ENCODE measurements around the gene FFAR3. TPM values are rescaled to one million over a fixed set of nuclear protein-coding genes. Genes with fewer than 3 reads are reported as not detected.

FFAR3 gene
- total and polyA plus RNA-seq, 2 of the 13 experiments (the other 11 are each of a cell fraction or from before 2014, with no cell fraction given), result not detected

DNA sequence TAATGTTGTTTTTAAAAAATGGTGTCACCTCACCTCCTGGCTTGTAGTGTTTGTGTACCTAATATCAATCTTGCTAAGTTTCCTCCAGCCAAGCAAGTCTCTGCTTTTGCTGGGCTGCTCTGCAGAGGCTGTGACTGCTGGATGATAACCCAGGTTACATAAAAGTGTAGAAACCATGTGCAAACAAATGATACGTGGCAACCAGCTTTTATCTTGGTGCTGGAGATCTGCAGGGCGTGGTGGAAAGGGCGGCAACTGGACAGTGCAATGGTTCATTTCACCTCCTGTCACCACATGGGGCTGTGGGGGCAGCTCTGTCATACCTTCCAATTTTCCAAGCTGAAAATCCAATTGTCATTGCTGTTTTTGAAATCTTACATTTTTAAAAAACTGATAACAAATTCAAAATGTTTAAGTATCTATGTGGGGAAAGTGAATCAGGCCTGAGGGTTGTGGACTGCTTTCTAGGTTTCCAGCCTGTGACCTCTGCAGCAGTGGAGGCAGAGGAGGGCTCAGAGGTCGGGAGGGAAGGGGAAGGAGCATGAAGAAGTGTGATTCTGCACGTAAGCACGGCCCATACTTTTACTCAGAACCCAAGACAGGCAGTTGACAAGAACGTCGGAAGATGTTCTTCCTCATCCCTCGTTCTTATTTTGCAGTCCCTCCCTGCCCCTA lies 22.3 kb downstream of the FFAR3 start (continued):
- TF ChIP-seq, protein P1, sequence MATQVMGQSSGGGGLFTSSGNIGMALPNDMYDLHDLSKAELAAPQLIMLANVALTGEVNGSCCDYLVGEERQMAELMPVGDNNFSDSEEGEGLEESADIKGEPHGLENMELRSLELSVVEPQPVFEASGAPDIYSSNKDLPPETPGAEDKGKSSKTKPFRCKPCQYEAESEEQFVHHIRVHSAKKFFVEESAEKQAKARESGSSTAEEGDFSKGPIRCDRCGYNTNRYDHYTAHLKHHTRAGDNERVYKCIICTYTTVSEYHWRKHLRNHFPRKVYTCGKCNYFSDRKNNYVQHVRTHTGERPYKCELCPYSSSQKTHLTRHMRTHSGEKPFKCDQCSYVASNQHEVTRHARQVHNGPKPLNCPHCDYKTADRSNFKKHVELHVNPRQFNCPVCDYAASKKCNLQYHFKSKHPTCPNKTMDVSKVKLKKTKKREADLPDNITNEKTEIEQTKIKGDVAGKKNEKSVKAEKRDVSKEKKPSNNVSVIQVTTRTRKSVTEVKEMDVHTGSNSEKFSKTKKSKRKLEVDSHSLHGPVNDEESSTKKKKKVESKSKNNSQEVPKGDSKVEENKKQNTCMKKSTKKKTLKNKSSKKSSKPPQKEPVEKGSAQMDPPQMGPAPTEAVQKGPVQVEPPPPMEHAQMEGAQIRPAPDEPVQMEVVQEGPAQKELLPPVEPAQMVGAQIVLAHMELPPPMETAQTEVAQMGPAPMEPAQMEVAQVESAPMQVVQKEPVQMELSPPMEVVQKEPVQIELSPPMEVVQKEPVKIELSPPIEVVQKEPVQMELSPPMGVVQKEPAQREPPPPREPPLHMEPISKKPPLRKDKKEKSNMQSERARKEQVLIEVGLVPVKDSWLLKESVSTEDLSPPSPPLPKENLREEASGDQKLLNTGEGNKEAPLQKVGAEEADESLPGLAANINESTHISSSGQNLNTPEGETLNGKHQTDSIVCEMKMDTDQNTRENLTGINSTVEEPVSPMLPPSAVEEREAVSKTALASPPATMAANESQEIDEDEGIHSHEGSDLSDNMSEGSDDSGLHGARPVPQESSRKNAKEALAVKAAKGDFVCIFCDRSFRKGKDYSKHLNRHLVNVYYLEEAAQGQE (IDR thresholded peaks at IDR 0.05; ENCODE audit: borderline replicate concordance in 1 of 2, low read depth in 1 of 2, low read length in 2 of 2), result no peak
- TF ChIP-seq, protein P2, sequence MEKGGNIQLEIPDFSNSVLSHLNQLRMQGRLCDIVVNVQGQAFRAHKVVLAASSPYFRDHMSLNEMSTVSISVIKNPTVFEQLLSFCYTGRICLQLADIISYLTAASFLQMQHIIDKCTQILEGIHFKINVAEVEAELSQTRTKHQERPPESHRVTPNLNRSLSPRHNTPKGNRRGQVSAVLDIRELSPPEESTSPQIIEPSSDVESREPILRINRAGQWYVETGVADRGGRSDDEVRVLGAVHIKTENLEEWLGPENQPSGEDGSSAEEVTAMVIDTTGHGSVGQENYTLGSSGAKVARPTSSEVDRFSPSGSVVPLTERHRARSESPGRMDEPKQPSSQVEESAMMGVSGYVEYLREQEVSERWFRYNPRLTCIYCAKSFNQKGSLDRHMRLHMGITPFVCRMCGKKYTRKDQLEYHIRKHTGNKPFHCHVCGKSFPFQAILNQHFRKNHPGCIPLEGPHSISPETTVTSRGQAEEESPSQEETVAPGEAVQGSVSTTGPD (CRISPR knock-in tag; IDR thresholded peaks at IDR 0.05), result no peak
- TF ChIP-seq THYN1 (CRISPR knock-in tag; IDR thresholded peaks at IDR 0.05; ENCODE audit: borderline replicate concordance, low read depth) (no peak), HOXD1 (CRISPR knock-in tag; IDR thresholded peaks at IDR 0.05) (no peak), KAT2B (IDR thresholded peaks at IDR 0.05; ENCODE audit: borderline replicate concordance, low read depth, low read length) (no peak), RBM22 (optimal IDR thresholded peaks at IDR 0.05; ENCODE audit: low read length) (no peak), GABPA (IDR thresholded peaks at IDR 0.05; ENCODE audit: low read depth, low read length) (no peak), GABPA (CRISPR knock-in tag; IDR thresholded peaks at IDR 0.05; ENCODE audit: low read depth) (0 out of 2 replicates have a peak, but pooled peaks have one; percentile 13), ZNF772 (CRISPR knock-in tag; IDR thresholded peaks at IDR 0.05) (0 out of 2 replicates have a peak, but pooled peaks have one; percentile 60), MAFK (conservative IDR thresholded peaks at IDR 0.05 in 1 of 2, IDR thresholded peaks at IDR 0.05 in 1 of 2; ENCODE audit: low read length in 2 of 2) (no peak), DPF2 (CRISPR knock-in tag; IDR thresholded peaks at IDR 0.05; ENCODE audit: borderline replicate concordance, low read depth) (peak; percentile 87), TOPORS (CRISPR knock-in tag; IDR thresholded peaks at IDR 0.05) (no peak)
- TF ChIP-seq, protein P3, sequence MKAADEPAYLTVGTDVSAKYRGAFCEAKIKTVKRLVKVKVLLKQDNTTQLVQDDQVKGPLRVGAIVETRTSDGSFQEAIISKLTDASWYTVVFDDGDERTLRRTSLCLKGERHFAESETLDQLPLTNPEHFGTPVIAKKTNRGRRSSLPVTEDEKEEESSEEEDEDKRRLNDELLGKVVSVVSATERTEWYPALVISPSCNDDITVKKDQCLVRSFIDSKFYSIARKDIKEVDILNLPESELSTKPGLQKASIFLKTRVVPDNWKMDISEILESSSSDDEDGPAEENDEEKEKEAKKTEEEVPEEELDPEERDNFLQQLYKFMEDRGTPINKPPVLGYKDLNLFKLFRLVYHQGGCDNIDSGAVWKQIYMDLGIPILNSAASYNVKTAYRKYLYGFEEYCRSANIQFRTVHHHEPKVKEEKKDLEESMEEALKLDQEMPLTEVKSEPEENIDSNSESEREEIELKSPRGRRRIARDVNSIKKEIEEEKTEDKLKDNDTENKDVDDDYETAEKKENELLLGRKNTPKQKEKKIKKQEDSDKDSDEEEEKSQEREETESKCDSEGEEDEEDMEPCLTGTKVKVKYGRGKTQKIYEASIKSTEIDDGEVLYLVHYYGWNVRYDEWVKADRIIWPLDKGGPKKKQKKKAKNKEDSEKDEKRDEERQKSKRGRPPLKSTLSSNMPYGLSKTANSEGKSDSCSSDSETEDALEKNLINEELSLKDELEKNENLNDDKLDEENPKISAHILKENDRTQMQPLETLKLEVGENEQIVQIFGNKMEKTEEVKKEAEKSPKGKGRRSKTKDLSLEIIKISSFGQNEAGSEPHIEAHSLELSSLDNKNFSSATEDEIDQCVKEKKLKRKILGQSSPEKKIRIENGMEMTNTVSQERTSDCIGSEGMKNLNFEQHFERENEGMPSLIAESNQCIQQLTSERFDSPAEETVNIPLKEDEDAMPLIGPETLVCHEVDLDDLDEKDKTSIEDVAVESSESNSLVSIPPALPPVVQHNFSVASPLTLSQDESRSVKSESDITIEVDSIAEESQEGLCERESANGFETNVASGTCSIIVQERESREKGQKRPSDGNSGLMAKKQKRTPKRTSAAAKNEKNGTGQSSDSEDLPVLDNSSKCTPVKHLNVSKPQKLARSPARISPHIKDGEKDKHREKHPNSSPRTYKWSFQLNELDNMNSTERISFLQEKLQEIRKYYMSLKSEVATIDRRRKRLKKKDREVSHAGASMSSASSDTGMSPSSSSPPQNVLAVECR (CRISPR knock-in tag; IDR thresholded peaks at IDR 0.05; ENCODE audit: borderline replicate concordance), result peak; percentile 31; the same call in 1 of the 2 replicates
- TF ChIP-seq, protein P4, sequence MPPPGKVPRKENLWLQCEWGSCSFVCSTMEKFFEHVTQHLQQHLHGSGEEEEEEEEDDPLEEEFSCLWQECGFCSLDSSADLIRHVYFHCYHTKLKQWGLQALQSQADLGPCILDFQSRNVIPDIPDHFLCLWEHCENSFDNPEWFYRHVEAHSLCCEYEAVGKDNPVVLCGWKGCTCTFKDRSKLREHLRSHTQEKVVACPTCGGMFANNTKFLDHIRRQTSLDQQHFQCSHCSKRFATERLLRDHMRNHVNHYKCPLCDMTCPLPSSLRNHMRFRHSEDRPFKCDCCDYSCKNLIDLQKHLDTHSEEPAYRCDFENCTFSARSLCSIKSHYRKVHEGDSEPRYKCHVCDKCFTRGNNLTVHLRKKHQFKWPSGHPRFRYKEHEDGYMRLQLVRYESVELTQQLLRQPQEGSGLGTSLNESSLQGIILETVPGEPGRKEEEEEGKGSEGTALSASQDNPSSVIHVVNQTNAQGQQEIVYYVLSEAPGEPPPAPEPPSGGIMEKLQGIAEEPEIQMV (CRISPR knock-in tag; IDR thresholded peaks at IDR 0.05; ENCODE audit: low read depth), result peak; percentile 70; the same call in 1 of the 2 replicates
